Stomach smooth muscle (tissue), 2 donors: ENCODE results near the gene SMARCA4.

ENCODE experiments used
- H3K27ac ChIP-seq: one replicate; pipeline ENCODE4 v1.7.0; 2013; ENCODE audit warnings: mild to moderate bottlenecking, low read length, inconsistent platforms
- H3K27me3 ChIP-seq, 2 donors: one replicate each; pipeline ENCODE4 v1.7.0; 2013; ENCODE audit warnings: low read length in 2 of 2; ENCODE audit not compliant: insufficient read depth in 2 of 2, control insufficient read depth in 1 of 2
- H3K36me3 ChIP-seq, 2 donors: one replicate each; pipeline ENCODE4 v1.7.0; 2013; ENCODE audit warnings: low read length in 2 of 2; ENCODE audit not compliant: control insufficient read depth in 2 of 2, insufficient read depth in 2 of 2
- H3K4me1 ChIP-seq: one replicate; pipeline ENCODE4 v1.7.0; 2013; ENCODE audit warnings: low read length; ENCODE audit not compliant: control insufficient read depth, insufficient read depth
- H3K4me3 ChIP-seq, 2 donors: one replicate each; pipeline ENCODE4 v1.7.0; 2013; ENCODE audit warnings: low read length in 2 of 2
- H3K9ac ChIP-seq, 2 donors: one replicate each; pipeline ENCODE4 v1.7.0; 2013; ENCODE audit warnings: low read length in 2 of 2, mild to moderate bottlenecking in 1 of 2
- H3K9me3 ChIP-seq, 2 donors: one replicate each; pipeline ENCODE4 v1.7.0; 2013; ENCODE audit warnings: low read length in 2 of 2; ENCODE audit not compliant: control insufficient read depth in 2 of 2
- donor health status: healthy.
- donor health status: Pancreatic carcinoma.

Gene SMARCA4

DNA sequence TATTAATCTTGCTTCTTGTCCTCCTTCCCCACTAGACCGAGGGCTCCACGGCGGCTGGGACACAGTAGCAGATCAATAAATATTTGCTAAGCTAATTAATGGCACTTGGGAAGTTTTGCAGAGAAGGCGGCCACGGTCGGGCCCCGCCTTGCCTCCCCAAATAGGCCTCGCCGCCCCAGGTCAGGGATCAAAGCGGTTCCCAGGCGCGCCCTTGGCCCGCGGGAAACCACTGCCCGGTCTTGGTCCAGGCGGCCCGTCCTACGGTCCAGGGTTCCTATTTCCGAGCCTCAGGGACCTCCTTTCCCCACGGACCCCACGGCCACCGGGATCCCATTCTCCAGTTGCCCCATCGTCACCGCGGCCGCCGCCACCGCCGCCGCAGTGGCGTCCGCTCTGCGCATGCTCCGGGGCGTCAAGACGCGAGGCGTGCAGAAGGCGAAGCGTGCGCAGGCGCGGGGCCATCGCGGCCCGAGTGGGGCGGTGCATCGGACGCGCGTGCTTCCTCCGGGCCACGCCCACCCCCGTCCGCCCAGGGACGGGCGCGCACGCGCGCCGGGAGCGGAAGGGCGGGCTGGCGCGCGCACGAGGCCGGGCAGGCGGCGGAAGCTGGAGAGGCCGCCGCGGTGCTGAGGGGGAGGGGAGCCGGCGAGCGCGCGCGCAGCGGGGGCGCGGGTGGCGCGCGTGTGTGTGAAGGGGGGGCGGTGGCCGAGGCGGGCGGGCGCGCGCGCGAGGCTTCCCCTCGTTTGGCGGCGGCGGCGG lies at the start of gene SMARCA4:
Gene SMARCA4 (plus strand): TSS at position 717 of the 759 bp plus-strand sequence. CDS start 23,122 bp downstream, outside the sequence.
- Histone ChIP-seq H3K9ac (peak within 1 kb of the TSS; percentile 94 to 95), H3K27ac (peak within 1 kb of the TSS; percentile 85), H3K9me3 (no peaks in the 10 kb centered on the region), H3K4me3 (peak within 1 kb of the TSS; percentile 88 to 92), H3K4me1 (peaks cover 11% of the 10 kb centered on the region), H3K36me3 (no peaks in the 10 kb centered on the region), H3K27me3 (no peaks in the 10 kb centered on the region)

DNA sequence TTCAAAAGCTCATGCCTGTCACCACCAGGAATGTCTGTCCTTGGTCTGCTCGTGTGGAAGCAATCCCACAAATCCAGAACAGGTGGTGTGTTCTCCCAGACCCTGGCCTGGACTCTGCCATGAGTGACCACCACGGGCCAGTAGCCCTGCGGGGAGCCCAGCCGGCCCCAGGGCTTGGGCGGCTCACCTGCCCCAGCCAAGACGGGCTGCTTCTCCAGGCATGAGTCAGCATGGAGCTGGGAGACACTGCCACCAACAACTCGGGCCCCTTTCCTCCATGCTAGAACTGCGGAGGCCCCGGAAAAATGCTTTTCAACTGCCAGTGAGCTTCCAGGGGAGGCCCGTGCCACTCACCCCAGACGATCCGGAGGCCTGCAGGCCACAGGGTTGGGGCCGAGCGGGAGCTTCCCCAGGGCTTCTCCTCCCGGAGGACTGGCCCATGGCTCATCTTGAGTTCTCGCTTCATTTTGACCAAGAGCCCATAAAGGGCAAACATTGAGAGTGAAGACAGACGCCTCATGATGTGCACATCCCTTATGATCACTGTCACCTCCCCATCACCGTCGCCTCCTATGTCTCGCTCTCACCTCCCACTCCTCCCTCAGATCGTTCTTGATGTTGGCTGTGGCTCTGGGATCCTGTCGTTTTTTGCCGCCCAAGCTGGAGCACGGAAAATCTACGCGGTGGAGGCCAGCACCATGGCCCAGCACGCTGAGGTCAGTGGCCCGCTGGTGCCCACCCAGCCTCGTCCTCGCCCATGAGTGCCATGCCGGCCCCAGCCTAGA lies 49.1 kb upstream of the SMARCA4 start:
- no peak overlapping the region for H3K9ac ChIP-seq
- no peaks in the 10 kb centered on the region for H3K9me3 ChIP-seq
- peaks cover 43 to 47% of the 10 kb centered on the region in 2 donors for H3K36me3 ChIP-seq
- no peaks in the 10 kb centered on the region for H3K27me3 ChIP-seq
- H3K4me1 ChIP-seq: peaks cover 2% of the 10 kb centered on the region
- H3K4me3 ChIP-seq: no peak overlapping the region
- no peak overlapping the region for H3K27ac ChIP-seq

GRCh38 chr19:10912619-10913018 lies 48.2 kb upstream of the SMARCA4 start:
- Histone ChIP-seq H3K4me1 (peaks cover 2% of the 10 kb centered on the region), H3K9ac (no peak overlapping the region)

GRCh38 chr19:10913716-10914340 lies 47.0 kb upstream of the SMARCA4 start:
- H3K27me3 ChIP-seq: no peaks in the 10 kb centered on the region
- no peaks in the 10 kb centered on the region for H3K9me3 ChIP-seq
- no peak overlapping the region for H3K9ac ChIP-seq
- H3K4me1 ChIP-seq: peaks cover 2% of the 10 kb centered on the region
- no peak overlapping the region for H3K27ac ChIP-seq
- peaks cover 36 to 42% of the 10 kb centered on the region in 2 donors for H3K36me3 ChIP-seq
- H3K4me3 ChIP-seq: no peak overlapping the region

More at GRCh38 chr19:10912619-10913018, 48.2 kb upstream of the SMARCA4 start:
- no peak overlapping the region for H3K27ac ChIP-seq
- H3K36me3 ChIP-seq: peaks cover 41 to 47% of the 10 kb centered on the region in 2 donors
- no peaks in the 10 kb centered on the region for H3K27me3 ChIP-seq
- H3K9me3 ChIP-seq: no peaks in the 10 kb centered on the region
- no peak overlapping the region for H3K4me3 ChIP-seq

- H3K4me3 ChIP-seq: no peak overlapping the region
- peaks cover 42 to 43% of the 10 kb centered on the region in 2 donors for H3K36me3 ChIP-seq
- no peaks in the 10 kb centered on the region for H3K27me3 ChIP-seq
- H3K9me3 ChIP-seq: no peaks in the 10 kb centered on the region
- peaks cover 2% of the 10 kb centered on the region for H3K4me1 ChIP-seq
- no peak overlapping the region for H3K27ac ChIP-seq
- no peak overlapping the region for H3K9ac ChIP-seq
These were observed 45.4 kb upstream of the SMARCA4 start for GRCh38 chr19:10915130-10916091.

GRCh38 chr19:10916602-10917001 lies 44.2 kb upstream of the SMARCA4 start:
- no peak overlapping the region for H3K27ac ChIP-seq
- no peak overlapping the region for H3K9ac ChIP-seq
- no peaks in the 10 kb centered on the region for H3K9me3 ChIP-seq
- peaks cover 39 to 43% of the 10 kb centered on the region in 2 donors for H3K36me3 ChIP-seq
- peaks cover 2% of the 10 kb centered on the region for H3K4me1 ChIP-seq
- no peaks in the 10 kb centered on the region for H3K27me3 ChIP-seq
- no peak overlapping the region for H3K4me3 ChIP-seq

- no peak overlapping the region for H3K9ac ChIP-seq
- H3K27me3 ChIP-seq: no peaks in the 10 kb centered on the region
- no peaks in the 10 kb centered on the region for H3K9me3 ChIP-seq
- H3K36me3 ChIP-seq: peaks cover 31 to 39% of the 10 kb centered on the region in 2 donors
- no peak overlapping the region for H3K4me3 ChIP-seq
- peaks cover 2% of the 10 kb centered on the region for H3K4me1 ChIP-seq
- H3K27ac ChIP-seq: no peak overlapping the region
These were observed 42.5 kb upstream of the SMARCA4 start for GRCh38 chr19:10918359-10918758.

DNA sequence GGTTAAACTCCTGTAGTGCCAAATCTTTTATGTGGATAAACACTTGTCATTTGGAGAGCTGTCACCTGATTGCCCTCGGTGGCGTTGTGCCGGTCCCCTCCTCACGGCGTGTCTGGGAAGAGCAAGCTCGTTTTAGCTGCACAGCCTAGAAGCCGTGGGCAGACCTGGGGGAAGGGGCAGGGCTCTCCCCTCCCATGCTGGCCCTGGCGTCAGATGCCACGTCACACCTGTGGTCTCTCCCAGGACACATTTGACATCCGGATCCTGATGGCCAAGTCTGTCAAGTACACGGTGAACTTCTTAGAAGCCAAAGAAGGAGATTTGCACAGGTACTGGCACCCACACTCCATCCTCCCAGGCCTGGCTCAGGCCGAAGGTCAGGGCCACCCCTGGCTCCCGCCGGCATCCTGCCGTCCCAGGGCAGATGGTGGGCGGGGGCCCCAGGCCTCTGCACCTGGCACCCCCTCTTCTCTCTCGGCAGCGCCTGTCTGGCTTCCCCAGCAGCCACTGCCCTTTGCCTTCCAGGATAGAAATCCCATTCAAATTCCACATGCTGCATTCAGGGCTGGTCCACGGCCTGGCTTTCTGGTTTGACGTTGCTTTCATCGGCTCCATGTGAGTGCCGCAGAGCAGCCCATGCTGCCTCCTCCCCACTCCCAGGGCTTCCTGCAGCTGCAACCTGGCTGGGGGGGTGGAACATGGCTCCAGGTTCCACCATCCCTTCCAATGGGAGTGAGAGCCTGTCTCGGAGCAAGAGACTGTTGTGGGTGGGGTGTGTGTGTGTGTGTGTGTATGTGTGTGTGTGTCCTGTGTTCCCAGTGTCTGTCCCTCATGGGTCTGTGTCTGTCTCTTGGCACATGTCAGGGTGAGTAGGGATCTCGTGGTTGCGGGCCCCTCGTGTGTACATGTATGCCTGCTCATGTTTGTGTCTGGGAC lies 41.2 kb upstream of the SMARCA4 start:
- peaks cover 22 to 43% of the 10 kb centered on the region in 2 donors for H3K36me3 ChIP-seq

GRCh38 chr19:10920288-10920655 lies 40.6 kb upstream of the SMARCA4 start:
- no peaks in the 10 kb centered on the region for H3K4me1 ChIP-seq
- no peak overlapping the region for H3K4me3 ChIP-seq
- H3K9ac ChIP-seq: no peak overlapping the region
- no peak overlapping the region for H3K27ac ChIP-seq
- H3K9me3 ChIP-seq: no peaks in the 10 kb centered on the region
- H3K36me3 ChIP-seq: peaks cover 22 to 42% of the 10 kb centered on the region in 2 donors
- no peaks in the 10 kb centered on the region for H3K27me3 ChIP-seq

More for the DNA sequence above, 41.2 kb upstream of the SMARCA4 start:
- no peaks in the 10 kb centered on the region for H3K27me3 ChIP-seq
- no peak overlapping the region for H3K9ac ChIP-seq
- H3K27ac ChIP-seq: no peak overlapping the region
- H3K9me3 ChIP-seq: no peaks in the 10 kb centered on the region
- H3K4me1 ChIP-seq: peaks cover 2% of the 10 kb centered on the region
- no peak overlapping the region for H3K4me3 ChIP-seq
